H1 (cell line): ENCODE data around the gene RAB1A.

Experiments
- ASH2L ChIP-seq: fragments of 200-600, 300-600 bp; sonication (generic); IDR thresholded peaks from one replicate; pipeline ENCODE4 v1.7.1; 2017; ENCODE audit warnings: low read length
- CEBPB ChIP-seq: IDR thresholded peaks from 2 replicates; pipeline ENCODE4 v1.6.1; 2012; ENCODE audit warnings: low read depth, low read length
- CTCF ChIP-seq, 3 experiments: IDR thresholded peaks; 1 replicate in 2 of 3; 2 replicates in 1 of 3; pipeline versions ENCODE4 v1.5.1 to v1.6.1; 2011; ENCODE audit warnings: low read length in 3 of 3, mild to moderate bottlenecking in 3 of 3, inconsistent platforms in 2 of 3, low read depth in 1 of 3, moderate library complexity in 1 of 3; ENCODE audit not compliant: insufficient read depth in 1 of 3; ENCODE audit errors: control extremely low read depth in 1 of 3
- EGR1 ChIP-seq: IDR thresholded peaks from 2 replicates; pipeline ENCODE4 v1.6.1; 2011; ENCODE audit warnings: low read depth, low read length, borderline replicate concordance
- HDAC6 ChIP-seq: IDR thresholded peaks from one replicate; pipeline ENCODE4 v1.7.1; 2012; ENCODE audit warnings: low read depth, mild to moderate bottlenecking, inconsistent platforms, low read length, moderate library complexity
- MAX ChIP-seq: IDR thresholded peaks from 2 replicates; pipeline ENCODE4 v1.6.1; 2012; ENCODE audit warnings: inconsistent platforms
- POLR2AphosphoS5 ChIP-seq: IDR thresholded peaks from 2 replicates; pipeline ENCODE4 v1.6.1; 2011; ENCODE audit warnings: low read depth, low read length
- RAD21 ChIP-seq, 2 experiments: IDR thresholded peaks in 1 of 2; conservative IDR thresholded peaks in 1 of 2; 2 replicates each; pipeline ENCODE4 v1.6.1; 2011; ENCODE audit warnings: low read depth in 2 of 2, low read length in 2 of 2, improper control_type of control experiment in 1 of 2, inconsistent platforms in 1 of 2, mild to moderate bottlenecking in 1 of 2, moderate library complexity in 1 of 2
- RNF2 ChIP-seq: fragments of 200-900, 300-1000 bp; sonication (generic); IDR thresholded peaks from 2 replicates; pipeline ENCODE4 v1.7.1; 2016; ENCODE audit warnings: borderline replicate concordance, low read depth, mild to moderate bottlenecking, antibody characterized with exemption, low read length; ENCODE audit not compliant: poor library complexity, severe bottlenecking; ENCODE audit errors: missing control alignments
- SIX5 ChIP-seq: IDR thresholded peaks from 2 replicates; pipeline ENCODE4 v1.6.1; 2011; ENCODE audit warnings: mild to moderate bottlenecking, low read depth, low read length
- SP1 ChIP-seq: IDR thresholded peaks from 2 replicates; pipeline ENCODE4 v1.6.1; 2011; ENCODE audit warnings: low read depth, low read length
- YY1 ChIP-seq: IDR thresholded peaks from 2 replicates; pipeline ENCODE4 v1.6.1; 2011; ENCODE audit warnings: low read depth, mild to moderate bottlenecking, low read length

GRCh38 chr2:65039640-65040039, 90.3 kb downstream of the RAB1A start:
- TF ChIP-seq CTCF (IDR thresholded peaks at IDR 0.05; ENCODE audit: control extremely low read depth in 1 of 3, insufficient read depth in 1 of 3, low read depth in 1 of 3, low read length in 3 of 3) (no peak), POLR2AphosphoS5 (no peak), EGR1 (no peak), RAD21 (IDR thresholded peaks at IDR 0.05 in 1 of 2, conservative IDR thresholded peaks at IDR 0.05 in 1 of 2; ENCODE audit: low read depth in 2 of 2, low read length in 2 of 2) (no peak), YY1 (no peak), SIX5 (no peak), HDAC6 (no peak), ASH2L (no peak), CEBPB (no peak), SP1 (no peak), MAX (no peak), RNF2 (no peak)
